HPDE6-E6E7 (cell line): ENCODE measurements around the gene DUSP22.

Experiments used
- DNase-seq: peaks from one replicate; pipeline ENCODE4 v3.0.0; 2011; ENCODE audit warnings: missing footprints; ENCODE audit errors: extremely low spot score

Gene DUSP22

DNA sequence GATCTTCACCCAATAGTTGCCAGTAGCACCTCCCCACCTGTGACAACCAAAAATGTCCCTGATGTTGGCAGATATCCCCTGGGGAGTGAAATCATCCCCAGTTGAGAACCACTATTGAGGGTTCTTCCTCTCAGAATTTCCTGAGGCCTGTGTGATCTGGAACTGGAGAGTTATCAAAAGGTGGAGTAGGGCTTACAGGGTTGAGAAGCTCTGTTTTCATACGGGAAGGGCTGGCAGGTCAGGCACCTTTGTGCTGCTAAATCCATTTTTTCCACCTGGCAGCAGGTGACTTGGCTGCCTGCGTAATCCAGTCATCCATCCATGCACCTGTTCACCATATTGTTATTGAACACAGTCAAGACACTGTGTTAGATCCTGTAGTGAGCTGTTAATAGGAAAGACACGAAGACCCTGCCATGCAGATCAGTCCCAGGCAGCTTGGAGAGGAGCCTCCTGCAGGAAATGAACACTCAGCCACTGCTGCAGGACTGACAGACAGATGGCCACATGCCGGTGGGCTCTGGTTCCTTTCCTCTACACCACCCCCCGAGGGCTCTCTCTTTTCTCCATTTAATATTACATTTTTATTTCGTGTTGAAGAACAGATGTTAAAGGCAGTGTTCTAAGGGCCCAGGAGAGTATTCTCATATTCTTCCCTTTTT is 5.4 kb downstream of the DUSP22 start:
- no peak for DNase-seq

DNA sequence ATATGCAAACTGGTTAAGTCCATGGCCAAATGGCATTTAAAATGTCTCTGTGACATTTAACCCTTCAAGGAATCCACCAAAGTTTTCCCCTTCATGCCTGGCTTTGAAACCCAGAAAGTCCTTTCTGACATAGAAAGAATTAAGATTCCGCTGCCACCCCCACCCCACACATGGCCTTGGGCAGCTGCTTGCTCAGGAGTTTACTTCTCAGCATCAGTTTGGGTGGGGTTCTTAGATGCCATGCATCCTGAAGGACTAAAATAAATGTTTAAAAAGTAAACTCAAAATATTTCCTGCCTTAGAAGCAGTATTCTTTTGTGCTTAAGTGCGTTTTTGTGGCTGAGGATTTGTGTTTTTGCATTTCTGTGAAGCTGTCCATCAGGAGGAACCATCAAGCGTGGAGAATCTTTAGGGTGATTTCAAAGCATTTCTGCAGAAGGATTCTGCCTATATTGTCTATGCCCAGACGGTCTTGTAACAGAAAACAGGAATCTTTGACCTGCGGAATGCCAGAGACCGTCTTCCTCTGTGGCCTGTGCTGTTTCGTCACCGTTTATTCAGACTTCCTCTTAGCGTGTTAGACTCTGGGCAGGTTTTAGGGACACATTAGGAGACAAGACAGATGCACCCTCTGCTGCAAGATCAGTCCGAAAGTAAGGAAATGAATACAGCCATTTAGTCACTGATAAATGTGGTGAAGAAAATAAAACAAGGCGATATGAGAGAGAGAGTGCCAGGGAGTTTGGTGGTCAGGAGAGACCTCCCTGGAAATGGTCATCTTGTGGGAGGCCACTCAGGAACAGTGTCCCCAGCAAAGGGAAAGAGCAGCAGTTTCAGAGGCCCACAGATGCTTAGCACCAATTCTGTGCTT is 6.2 kb downstream of the DUSP22 start:
- no peak for DNase-seq

DNA sequence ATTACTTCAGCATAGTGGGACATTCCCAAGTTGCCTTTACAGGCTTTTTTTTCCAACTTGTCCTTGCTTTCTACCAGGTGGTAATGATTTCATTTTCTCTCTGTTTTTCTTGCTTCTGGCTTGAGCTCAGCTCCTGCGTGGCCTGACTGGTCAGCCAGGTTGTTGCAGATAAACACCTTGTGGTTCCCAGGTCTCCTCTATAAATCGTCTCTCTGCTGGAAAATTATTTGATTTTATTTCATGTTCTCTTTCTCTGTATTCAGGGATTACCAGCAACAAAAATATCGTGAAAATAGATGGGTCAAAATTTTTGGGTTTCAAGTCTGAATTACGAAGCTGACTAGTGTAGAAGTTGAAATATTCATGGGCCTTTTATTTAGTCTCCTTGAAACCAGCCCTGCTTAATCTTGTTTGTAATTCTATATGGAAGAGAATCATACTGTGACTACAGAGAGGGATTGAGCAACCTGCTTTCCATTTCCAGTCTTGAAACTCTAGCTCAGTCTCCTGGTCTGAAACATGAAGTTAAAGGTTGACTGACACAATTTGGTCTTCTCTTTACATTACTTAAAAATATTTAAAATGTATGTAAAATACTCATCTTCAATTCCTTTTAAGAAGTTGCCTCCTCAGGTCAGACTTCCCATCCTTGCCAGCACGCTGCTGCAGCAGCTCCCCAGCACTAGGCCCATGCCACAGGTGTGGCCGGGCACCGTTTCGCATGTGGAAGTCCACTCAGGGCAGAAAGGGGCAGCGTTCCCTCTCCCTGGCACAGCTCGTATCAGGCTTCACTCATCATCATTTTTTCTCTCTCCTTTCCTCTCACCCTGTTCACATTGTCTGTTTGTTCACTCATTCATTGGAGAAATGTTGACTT is 7.1 kb downstream of the DUSP22 start:
- DNase-seq, result no peak

DNA sequence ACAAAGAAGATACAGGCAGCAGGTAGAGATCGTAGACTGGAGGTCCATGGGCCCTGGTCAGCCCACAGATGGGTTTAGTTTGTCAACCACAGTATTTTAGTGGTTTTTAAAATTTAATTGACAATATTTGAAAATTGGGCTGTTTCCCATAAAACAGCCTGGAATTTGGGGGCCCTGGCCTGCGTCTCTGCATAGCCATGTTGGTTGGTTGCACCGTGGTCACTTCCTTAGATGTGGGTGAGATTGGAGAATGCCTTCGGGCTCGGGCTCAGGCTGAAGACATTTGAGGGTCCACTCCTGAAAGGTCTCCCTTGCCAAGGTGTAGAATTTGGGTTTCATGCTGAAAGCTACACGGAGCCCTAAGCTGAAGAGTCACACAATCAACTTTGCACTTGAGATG is 7.7 kb downstream of the DUSP22 start:
- DNase-seq, result no peak

DNA sequence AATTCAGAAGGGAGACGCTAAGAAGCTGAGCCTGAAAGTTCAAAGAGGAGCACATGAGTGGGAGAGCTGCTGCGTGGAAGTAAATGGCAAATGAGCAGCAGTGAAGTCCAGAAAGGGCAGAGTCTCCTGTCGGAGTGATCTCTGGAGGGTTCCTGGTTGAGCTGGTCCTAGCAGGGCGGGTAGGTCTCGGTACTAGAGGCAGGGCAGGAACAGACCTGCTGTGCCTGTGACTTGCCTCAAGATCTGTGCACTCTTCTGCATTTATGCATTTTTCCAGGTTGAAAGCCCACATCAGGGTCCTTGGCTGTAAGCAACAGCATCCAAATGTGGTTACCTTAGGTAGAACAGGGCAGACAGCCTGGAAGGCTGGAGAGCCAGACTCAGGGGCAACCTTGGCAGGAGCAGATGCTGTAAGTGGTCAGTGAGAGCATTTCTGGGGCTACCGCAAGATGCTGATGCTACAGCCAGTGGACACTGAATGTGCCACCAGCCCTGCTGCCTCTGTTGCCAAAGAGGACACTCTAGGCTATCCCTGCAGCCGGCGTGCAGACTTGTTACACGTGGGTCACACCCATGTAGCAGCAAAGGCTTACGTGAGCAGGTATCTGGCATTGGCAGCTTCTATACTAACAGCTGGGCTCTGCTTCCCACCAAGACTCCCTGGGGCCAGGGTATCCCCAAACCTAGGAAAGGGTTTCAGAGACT is 8.4 kb downstream of the DUSP22 start:
- DNase-seq, result no peak

DNA sequence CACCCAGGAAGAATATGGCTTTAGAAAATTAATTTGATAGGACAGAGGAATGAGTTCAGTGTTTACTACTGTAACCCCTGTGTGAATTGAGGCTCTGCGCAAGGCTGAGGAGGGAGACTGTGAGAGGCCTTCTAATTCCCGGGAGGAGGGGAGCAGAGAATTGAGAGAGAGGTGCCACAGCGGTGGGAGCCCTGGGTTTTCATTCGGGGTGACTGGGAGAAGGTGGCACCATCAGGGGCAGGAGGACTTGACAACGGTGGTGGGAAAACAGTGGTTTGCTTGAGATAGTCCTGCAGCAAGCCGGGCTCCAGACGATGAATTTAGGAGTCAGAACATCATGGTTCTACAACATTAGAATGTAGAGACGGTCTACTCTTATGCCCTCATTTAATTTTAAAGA is 9.2 kb downstream of the DUSP22 start:
- no peak for DNase-seq

DNA sequence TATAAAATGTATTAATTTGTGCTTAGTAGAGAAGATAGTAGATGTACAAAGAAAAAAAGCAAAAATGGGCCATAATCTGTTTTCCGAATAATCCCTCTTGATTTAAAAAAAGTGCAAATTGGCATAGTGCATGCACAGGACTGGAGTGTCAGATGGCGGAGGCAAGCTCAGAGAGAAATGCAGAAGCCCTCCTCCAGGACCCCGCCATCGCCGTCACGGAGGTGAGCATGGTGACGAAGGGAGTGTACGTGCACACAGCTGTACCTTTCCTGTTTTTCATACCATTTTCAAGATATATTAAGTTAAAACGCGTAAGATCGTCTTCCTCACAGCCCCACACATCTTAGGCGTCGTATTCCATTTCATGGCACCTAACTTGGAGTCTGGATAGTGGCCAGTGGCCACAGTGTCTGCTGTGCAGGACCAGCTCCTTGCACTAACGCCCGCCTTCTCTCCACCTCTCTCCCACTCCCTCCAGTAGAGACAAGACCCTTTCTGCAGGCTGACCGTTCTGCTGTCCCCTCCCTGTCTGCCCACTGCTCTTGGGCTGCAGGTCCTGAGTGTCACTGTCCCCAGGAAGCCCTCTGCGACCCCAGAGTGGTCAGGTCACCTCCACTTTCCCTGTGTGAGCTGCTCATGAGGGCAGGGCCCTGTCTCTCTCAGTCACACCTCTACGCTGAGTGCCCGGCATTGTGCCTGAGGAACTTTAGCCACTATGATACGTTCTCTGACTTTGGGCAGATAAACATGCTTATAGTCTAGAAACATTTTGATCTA is 9.8 kb downstream of the DUSP22 start:
- DNase-seq, result no peak

DNA sequence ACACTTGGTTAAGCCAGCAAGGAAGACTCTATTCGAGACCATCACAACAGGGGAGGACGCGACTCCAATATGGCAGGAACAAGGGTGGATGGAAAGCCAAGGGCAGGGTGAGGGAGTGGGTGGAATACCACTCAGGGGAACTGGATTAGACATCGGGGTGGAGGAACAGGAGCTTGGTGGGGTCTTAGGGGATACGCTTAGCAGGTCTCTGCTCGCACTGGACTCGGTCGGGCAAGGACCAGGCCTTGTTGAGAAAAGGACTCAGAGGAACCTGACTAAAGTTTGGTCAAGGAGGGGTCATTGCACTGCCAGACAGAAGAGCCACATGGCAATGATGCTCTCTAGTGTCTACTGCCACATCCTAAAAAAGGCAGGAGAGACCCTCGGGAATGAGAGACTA is 10.5 kb downstream of the DUSP22 start:
- DNase-seq, result no peak

DNA sequence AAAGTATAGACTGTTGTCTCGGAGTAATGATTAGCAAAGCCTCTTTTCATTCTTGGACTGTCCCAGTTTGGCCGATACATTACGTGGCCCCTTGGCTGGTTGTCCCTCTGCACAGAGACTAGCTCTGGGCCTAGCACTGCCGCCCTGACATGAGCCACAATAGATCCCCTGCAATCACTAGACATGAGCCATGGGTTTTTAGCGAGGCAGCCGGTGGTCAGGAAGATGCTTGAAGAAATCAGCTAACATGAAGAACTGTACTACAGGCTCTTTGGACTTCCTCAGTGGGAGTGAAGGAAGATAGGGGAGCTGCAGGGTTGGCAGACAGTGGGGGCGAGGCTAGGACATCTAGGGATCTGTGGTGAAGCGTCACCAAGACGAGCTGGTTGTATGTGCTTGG is 11.0 kb downstream of the DUSP22 start:
- no peak for DNase-seq

DNA sequence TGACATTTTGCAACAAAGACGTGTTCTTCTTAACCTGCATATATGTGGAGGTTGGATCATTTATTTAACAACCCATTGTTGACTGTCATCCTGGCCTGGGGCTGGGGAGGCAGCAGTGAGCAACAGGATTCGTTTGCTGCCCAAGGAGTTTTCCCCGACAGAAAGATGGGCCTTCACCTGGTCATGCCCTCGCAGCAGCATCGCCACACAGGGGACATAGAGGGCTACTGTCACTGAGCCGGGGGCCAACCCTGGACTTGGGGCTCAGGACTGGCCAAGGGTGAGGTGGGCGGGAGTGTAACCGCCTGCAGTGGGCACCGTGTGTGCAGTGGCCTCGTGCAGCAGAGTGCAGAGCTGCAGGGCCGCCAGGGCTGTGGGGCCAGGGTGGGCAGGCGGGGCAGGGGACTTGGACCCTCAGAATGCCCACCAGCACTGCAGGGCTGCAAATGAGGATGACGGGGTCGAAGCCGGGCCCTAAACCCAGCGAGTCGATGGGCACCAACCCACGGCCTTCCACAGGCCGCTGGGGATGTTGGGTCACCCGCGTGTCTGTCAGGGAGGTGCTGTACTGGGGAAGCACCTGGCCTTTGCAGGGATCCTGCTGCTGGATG is 11.8 kb downstream of the DUSP22 start:
- DNase-seq, result no peak

DNA sequence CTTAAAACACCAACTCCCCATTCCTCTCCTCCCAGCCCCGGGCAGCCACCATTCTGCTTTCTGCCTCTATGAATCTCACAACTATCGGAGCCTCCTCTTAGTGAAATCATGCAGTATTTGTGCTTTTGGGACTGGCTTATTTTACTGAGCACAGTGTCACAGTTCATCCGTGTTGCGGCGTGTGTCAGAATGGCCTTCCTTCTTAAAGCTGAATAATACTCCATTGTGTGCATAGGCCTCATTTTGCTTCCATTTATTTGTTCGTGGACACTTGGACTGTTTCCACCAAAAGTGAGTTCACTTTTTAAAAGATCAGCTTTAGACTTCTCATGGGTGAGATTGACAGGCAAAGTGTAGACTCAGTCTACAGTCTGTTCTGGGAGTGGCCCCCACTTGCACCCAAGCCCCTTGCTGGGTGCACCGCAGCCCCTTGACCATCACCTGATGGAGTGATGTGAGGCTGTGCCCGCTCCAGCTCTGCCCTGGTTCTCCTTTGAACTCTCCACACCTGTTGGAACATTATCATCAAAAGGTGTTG is 12.6 kb downstream of the DUSP22 start:
- no peak for DNase-seq

DNA sequence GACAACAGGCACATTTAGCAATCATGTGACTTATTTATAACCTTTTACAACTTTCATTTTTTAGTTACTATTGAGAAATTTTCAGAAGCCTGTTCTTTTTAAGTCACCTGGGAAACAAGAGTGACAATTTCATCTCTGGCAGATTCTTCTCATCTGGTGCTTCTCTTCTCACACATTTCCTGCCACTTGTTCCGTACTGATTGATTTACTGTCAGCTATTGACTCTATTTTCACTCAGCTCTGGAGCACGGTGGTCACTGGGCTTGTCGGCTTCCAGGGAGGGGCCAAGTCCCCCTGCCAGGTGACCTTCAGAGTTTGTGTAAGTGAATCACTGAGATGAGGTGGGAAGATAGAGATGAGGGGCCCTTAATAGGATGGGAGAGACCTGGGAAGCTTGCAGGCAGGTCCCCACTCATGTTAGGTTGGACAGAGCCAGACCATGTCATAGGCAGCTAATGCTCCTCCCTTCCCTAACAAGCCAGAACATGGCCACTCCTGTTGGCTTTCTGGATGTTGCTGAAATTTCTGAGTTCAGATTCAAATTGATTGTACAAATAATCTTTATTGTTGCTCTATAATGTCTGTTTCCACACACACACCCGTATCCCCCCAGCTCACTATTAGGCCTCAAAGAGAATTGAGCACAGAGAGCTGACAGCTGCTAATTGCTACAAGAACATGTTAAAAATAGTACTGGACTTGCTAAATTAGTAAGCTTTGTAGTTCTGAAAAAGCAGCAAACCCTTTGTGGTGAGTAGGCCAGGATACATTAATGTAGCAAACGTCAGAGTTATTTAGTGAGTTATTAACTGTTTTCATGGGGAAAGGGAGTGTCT is 13.3 kb downstream of the DUSP22 start:
- DNase-seq, result no peak

DNA sequence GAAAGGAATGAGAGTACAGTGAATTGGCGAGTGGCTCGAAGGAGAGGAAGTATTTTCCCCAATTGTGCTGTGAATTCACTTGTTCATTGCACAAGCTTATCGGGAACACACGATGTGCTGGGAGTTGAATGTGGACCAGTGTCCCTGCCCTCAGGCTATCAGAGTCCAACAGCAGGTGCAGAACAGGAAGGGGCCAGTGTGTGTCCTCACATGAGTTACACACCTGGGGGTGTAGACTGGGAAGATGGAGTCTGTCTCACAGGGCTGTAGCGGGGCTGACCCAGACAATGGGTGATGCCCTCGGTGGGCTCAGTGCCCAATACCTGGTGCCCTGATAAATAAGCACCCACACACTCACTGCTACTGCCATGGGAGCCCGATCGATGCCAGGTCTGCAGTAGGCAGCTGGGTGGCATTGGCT is 14.4 kb downstream of the DUSP22 start:
- no peak for DNase-seq

DNA sequence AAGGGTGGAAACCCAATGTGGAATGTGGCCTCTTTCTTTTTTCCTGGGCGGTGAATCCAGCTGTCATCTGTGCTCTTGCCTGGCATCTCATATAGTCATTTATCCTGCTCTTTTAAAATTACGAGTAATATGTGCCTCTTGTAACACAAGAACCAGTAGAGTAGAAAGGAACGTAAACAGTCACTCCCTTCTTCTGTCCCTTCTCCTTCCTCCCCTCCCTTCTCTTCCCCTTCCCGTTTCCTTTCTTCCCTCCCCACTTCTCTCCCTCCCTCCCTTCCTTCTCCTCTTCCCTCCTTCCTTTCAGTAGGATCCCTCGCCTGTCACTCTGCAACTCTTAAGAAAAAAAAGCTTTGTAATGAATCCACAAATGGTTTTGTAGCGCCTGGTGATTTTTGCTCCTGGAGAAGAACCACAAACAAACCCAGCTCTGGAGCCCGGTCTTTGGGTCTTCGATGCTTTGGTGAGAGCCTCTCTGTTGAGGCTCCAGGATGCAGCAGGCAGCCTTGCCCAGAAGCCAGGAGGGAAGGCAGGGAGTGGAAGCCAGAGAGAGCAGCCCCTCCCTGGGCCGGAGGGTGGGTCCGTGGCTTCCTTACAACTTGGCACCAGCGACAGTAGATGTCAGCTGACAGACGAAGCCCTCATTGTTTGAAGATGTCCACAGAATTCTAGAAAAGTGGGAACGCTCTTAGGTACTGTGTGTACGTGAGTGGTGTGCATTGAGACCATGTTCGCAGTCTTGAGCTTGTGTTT is 15.0 kb downstream of the DUSP22 start:
- no peak for DNase-seq

DNA sequence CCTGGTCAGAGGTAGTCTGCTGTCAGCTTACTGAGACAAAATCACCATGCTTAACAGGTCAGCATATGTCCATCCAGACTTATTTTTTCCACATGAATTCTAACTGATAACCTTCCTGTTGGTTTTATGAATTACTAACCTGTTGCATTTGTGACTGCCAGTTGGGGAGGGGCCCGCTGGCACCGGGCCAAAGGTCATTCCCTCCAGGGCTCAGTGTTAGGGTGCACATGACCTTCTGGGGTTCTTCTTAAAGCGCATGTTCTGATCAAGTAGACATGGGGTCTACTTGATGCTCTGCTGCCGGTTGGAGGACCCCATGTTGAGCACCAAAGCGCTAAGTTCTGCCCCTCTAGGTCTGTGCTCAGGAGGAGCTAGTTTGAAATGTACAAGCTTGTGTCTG is 15.6 kb downstream of the DUSP22 start:
- DNase-seq, result no peak

DNA sequence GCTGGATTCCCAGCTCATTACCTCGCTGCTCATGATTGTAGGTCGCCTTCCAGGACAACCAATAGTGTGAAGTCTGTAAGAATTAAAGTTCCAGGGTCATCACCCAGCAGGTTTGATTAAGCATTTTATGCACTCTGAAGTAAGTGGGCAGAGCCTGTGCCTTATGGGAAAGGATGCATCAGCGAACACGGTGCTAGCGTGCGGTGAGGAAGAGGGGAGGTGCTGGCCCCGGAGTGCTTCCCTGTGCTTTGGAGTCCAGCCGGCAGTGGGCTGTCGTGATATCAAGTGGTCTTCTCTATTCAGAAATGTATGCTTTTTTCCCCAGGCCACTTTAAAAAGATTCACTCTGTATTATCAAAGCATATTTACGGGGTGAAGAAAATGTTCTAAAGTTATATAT is 16.0 kb downstream of the DUSP22 start:
- DNase-seq, result no peak

DNA sequence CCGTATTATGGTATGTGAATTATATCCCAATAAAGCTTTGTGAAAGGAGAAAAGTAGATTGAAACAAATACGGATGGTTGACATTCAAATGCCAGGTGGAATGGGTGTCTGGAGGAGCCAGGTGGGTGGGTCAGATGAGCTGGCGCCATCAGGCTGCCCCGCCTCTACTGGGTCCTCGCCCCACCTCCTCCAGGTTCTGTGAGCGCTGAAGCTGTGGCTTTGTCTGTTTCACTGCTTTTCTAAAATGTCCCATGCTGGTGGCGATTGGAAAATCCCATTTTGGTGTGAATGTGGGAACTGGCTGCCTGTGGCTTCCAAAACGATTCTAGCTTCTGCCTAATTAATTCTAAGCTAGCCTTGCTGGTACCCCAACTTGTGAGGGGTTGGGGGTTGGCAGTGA is 16.5 kb downstream of the DUSP22 start:
- DNase-seq, result no peak

DNA sequence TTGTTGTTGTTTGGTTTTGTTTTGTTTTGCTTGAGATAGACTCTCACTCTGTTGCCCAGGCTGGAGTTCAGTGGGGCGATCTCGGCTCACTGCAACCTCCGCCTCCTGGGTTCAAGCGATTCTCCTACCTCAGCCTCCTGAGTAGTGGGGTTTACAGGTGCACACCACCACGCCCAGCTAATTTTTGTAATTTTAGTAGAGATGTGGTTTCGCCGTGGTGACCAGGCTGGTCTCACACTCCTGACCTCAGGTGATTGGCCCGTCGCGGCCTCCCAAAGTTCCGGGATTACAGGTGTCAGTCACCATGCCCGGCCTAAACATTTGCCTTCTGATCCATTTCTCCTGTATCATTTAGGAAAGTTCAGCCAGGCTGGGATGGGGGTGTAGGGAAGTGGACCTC is 17.7 kb downstream of the DUSP22 start:
- DNase-seq, result no peak

DNA sequence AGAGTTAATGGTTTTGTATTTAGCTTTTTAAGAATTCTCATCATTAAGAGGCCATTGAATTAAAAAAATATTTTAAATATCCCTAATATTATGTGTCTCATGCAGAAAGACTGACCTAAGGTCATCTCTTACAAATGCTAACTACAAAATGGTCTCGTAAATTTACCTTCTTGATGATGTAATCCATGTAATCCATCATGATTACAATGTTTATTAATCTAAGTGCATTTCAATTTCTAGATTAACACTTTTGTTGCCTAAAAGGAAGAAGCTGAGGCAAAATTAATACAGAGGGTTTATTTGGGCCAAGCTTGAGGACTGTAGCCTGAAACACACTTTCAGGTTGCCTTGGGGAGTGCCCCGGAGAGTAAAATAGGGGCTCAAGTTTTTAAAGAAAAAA is 18.4 kb downstream of the DUSP22 start:
- no peak for DNase-seq
